ENCODE results near the gene CHPF. TPM values are rescaled to one million over a fixed set of nuclear protein-coding genes. Genes with fewer than 3 reads are reported as not detected.

Gene CHPF
- total and polyA plus RNA-seq, 4 donors = 61.2 to 86.6 (median 76.6) TPM

- WGBS (ENCODE audit: insufficient coverage) = 20% methylated on average over 3 of the region's 10 CpGs
- peaks cover 43% of the 10 kb centered on the region for H3K27me3 ChIP-seq (ENCODE audit: control insufficient read depth, insufficient read depth, low read length)
Measured at GRCh38 chr2:219494952-219495530, 48.6 kb downstream of the CHPF start.

DNA sequence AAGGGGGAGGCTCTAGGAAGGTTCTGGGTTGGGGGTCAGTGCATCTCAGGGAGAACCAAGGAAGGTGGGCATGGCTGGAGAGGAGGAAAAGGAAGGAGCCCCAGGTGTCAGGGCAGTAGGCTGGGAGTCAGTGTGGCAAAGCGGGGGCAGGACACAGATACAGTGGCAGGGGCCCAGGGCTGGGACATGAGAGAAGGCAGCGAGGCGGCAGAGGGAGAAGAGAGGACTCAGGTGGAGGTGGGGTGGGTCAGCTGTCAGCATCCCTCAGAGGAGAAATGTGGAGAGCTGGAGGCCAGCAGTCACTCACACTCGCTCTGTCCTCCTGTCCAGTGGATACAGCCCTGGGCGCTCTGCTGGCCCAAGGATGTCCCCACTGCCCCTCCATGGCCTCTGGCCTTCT is 50.5 kb downstream of the CHPF start:
- peaks cover 48% of the 10 kb centered on the region for H3K36me3 ChIP-seq (ENCODE audit: control insufficient read depth, insufficient read depth, low read length)
- no peaks in the 10 kb centered on the region for H3K9me3 ChIP-seq (ENCODE audit: control insufficient read depth, insufficient read depth, low read length)
- 98% methylated on average over 5 of the region's 5 CpGs for WGBS (ENCODE audit: insufficient coverage)
- H3K27ac ChIP-seq (ENCODE audit: low read depth, low read length) = no peak overlapping the region
- H3K27me3 ChIP-seq (ENCODE audit: control insufficient read depth, insufficient read depth, low read length) = peaks cover 39% of the 10 kb centered on the region
- no peak overlapping the region for H3K4me3 ChIP-seq (ENCODE audit: low read depth, low read length)
- DNase-seq (ENCODE audit: low read depth in 4 of 6, low spot score in 6 of 6) = no peak
- H3K4me1 ChIP-seq (ENCODE audit: control insufficient read depth, insufficient read depth, low read length) = peaks cover 30% of the 10 kb centered on the region

More at GRCh38 chr2:219494952-219495530, 48.6 kb downstream of the CHPF start:
- H3K36me3 ChIP-seq (ENCODE audit: control insufficient read depth, insufficient read depth, low read length) = peaks cover 29% of the 10 kb centered on the region
- H3K4me1 ChIP-seq (ENCODE audit: control insufficient read depth, insufficient read depth, low read length) = peaks cover 36% of the 10 kb centered on the region
- no peak overlapping the region for H3K27ac ChIP-seq (ENCODE audit: low read depth, low read length)
- DNase-seq (ENCODE audit: low read depth in 4 of 6, low spot score in 6 of 6) = no peak
- no peak overlapping the region for H3K4me3 ChIP-seq (ENCODE audit: low read depth, low read length)
- H3K9me3 ChIP-seq (ENCODE audit: control insufficient read depth, insufficient read depth, low read length) = no peaks in the 10 kb centered on the region

DNA sequence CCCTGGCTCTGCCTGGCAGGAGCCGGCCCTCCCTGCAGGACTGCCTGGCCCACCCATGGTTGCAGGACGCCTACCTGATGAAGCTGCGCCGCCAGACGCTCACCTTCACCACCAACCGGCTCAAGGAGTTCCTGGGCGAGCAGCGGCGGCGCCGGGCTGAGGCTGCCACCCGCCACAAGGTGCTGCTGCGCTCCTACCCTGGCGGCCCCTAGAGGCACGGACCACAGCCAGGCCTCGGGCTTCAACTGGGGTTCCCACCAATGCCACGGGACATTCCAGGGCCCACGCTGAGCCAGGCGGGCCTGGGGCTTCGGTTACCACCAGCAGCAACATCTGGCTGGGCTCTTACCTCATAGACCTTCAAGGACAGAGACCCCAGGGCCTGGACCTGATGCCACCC is 51.0 kb downstream of the CHPF start:
- H3K4me1 ChIP-seq (ENCODE audit: control insufficient read depth, insufficient read depth, low read length) = peaks cover 25% of the 10 kb centered on the region
- H3K27me3 ChIP-seq (ENCODE audit: control insufficient read depth, insufficient read depth, low read length) = peaks cover 33% of the 10 kb centered on the region
- H3K36me3 ChIP-seq (ENCODE audit: control insufficient read depth, insufficient read depth, low read length) = peaks cover 50% of the 10 kb centered on the region
- no peak overlapping the region for H3K4me3 ChIP-seq (ENCODE audit: low read depth, low read length)
- no peak for DNase-seq (ENCODE audit: low read depth in 4 of 6, low spot score in 6 of 6)
- H3K27ac ChIP-seq (ENCODE audit: low read depth, low read length) = no peak overlapping the region
- WGBS (ENCODE audit: insufficient coverage) = 64% methylated on average over 20 of the region's 20 CpGs
- no peaks in the 10 kb centered on the region for H3K9me3 ChIP-seq (ENCODE audit: control insufficient read depth, insufficient read depth, low read length)

- DNase-seq (ENCODE audit: low read depth in 4 of 6, low spot score in 6 of 6) = peak in 2 of 6 donors; percentile 35 to 39
- Histone ChIP-seq H3K27ac (ENCODE audit: low read depth, low read length) (no peak overlapping the region), H3K36me3 (ENCODE audit: control insufficient read depth, insufficient read depth, low read length) (peaks cover 55% of the 10 kb centered on the region), H3K27me3 (ENCODE audit: control insufficient read depth, insufficient read depth, low read length) (peaks cover 24% of the 10 kb centered on the region), H3K9me3 (ENCODE audit: control insufficient read depth, insufficient read depth, low read length) (no peaks in the 10 kb centered on the region), H3K4me3 (ENCODE audit: low read depth, low read length) (no peak overlapping the region), H3K4me1 (ENCODE audit: control insufficient read depth, insufficient read depth, low read length) (peaks cover 15% of the 10 kb centered on the region)
- WGBS (ENCODE audit: insufficient coverage) = 66% methylated on average over 11 of the region's 14 CpGs
Measured at GRCh38 chr2:219491278-219491963, 52.2 kb downstream of the CHPF start.

GRCh38 chr2:219490600-219491130 is 52.9 kb downstream of the CHPF start:
- H3K4me1 ChIP-seq (ENCODE audit: control insufficient read depth, insufficient read depth, low read length) = peaks cover 12% of the 10 kb centered on the region
- H3K36me3 ChIP-seq (ENCODE audit: control insufficient read depth, insufficient read depth, low read length) = peaks cover 56% of the 10 kb centered on the region
- no peak overlapping the region for H3K27ac ChIP-seq (ENCODE audit: low read depth, low read length)
- no peaks in the 10 kb centered on the region for H3K9me3 ChIP-seq (ENCODE audit: control insufficient read depth, insufficient read depth, low read length)
- DNase-seq (ENCODE audit: low read depth in 4 of 6, low spot score in 6 of 6) = no peak
- H3K4me3 ChIP-seq (ENCODE audit: low read depth, low read length) = no peak overlapping the region
- WGBS (ENCODE audit: insufficient coverage) = 93% methylated on average over 5 of the region's 10 CpGs
- peaks cover 24% of the 10 kb centered on the region for H3K27me3 ChIP-seq (ENCODE audit: control insufficient read depth, insufficient read depth, low read length)

- no peaks in the 10 kb centered on the region for H3K9me3 ChIP-seq (ENCODE audit: control insufficient read depth, insufficient read depth, low read length)
- H3K4me1 ChIP-seq (ENCODE audit: control insufficient read depth, insufficient read depth, low read length) = peaks cover 8% of the 10 kb centered on the region
- DNase-seq (ENCODE audit: low read depth in 4 of 6, low spot score in 6 of 6) = no peak
- no peak overlapping the region for H3K4me3 ChIP-seq (ENCODE audit: low read depth, low read length)
- peaks cover 56% of the 10 kb centered on the region for H3K36me3 ChIP-seq (ENCODE audit: control insufficient read depth, insufficient read depth, low read length)
- WGBS (ENCODE audit: insufficient coverage) = 89% methylated on average over 21 of the region's 23 CpGs
- peaks cover 24% of the 10 kb centered on the region for H3K27me3 ChIP-seq (ENCODE audit: control insufficient read depth, insufficient read depth, low read length)
- H3K27ac ChIP-seq (ENCODE audit: low read depth, low read length) = no peak overlapping the region
Measured at GRCh38 chr2:219490186-219490585, 53.4 kb downstream of the CHPF start.

GRCh38 chr2:219489315-219489714 is 54.3 kb downstream of the CHPF start:
- 93% methylated on average over 8 of the region's 9 CpGs for WGBS (ENCODE audit: insufficient coverage)
- H3K4me1 ChIP-seq (ENCODE audit: control insufficient read depth, insufficient read depth, low read length) = peaks cover 13% of the 10 kb centered on the region
- no peak for DNase-seq (ENCODE audit: low read depth in 4 of 6, low spot score in 6 of 6)
- no peak overlapping the region for H3K4me3 ChIP-seq (ENCODE audit: low read depth, low read length)
- H3K27me3 ChIP-seq (ENCODE audit: control insufficient read depth, insufficient read depth, low read length) = peaks cover 22% of the 10 kb centered on the region
- H3K27ac ChIP-seq (ENCODE audit: low read depth, low read length) = no peak overlapping the region
- H3K9me3 ChIP-seq (ENCODE audit: control insufficient read depth, insufficient read depth, low read length) = no peaks in the 10 kb centered on the region
- peaks cover 56% of the 10 kb centered on the region for H3K36me3 ChIP-seq (ENCODE audit: control insufficient read depth, insufficient read depth, low read length)

Small RNA genes lying within 50 kb of the gene (small RNA-seq; reads per million reads assigned to genes)
- gene MIR3132 (ENCODE audit: low replicate concordance) (not detected), gene RN7SKP213 (ENCODE audit: low replicate concordance) (0.14 reads per million)

Other genes starting within 250 kb of the CHPF start
- gene PTPRN, start 234.4 kb downstream of the CHPF start, total RNA-seq = 10 to 100 TPM; 12.6 to 67.3 TPM
- 10 to 100 TPM; 72.2 to 88.1 TPM for gene PTPRN, start 234.4 kb downstream of the CHPF start, polyA plus RNA-seq (ENCODE audit: insufficient read length in 2 of 2)
- 1 to 10 TPM; 1.1 to 2.8 TPM for gene RESP18, start 211.1 kb downstream of the CHPF start, total RNA-seq
- gene RESP18, start 211.1 kb downstream of the CHPF start, polyA plus RNA-seq (ENCODE audit: insufficient read length in 2 of 2) = 1 to 10 TPM; 6.6 to 7.0 TPM
- 10 to 100 TPM; 25.6 to 40.8 TPM for gene DNPEP, start 155.9 kb downstream of the CHPF start, total RNA-seq
- gene DNPEP, start 155.9 kb downstream of the CHPF start, polyA plus RNA-seq (ENCODE audit: insufficient read length in 2 of 2) = 10 to 100 TPM; 40.2 to 57.2 TPM
- gene DES, start 125.4 kb downstream of the CHPF start, total RNA-seq = 1 to 10 TPM; 4.8 to 5.5 TPM
- gene DES, start 125.4 kb downstream of the CHPF start, polyA plus RNA-seq (ENCODE audit: insufficient read length in 2 of 2) = 1 to 10 TPM; 3.5 to 8.8 TPM
- gene SPEG, start 109.0 kb downstream of the CHPF start, total RNA-seq = 10 to 100 TPM; 12.2 to 20.8 TPM
- gene SPEG, start 109.0 kb downstream of the CHPF start, polyA plus RNA-seq (ENCODE audit: insufficient read length in 2 of 2) = 10 to 100 TPM; 71.1 to 84.2 TPM
- 10 to 100 TPM; 19.0 to 29.8 TPM for gene GMPPA, start 44.9 kb downstream of the CHPF start, total RNA-seq
- 10 to 100 TPM; 19.2 to 23.6 TPM for gene GMPPA, start 44.9 kb downstream of the CHPF start, polyA plus RNA-seq (ENCODE audit: insufficient read length in 2 of 2)
- 10 to 100 TPM in 1 of 2 donors, 1 to 10 TPM in 1; 8.2 to 18.8 TPM for gene ASIC4, start 29.3 kb downstream of the CHPF start, total RNA-seq
- 10 to 100 TPM; 36.4 to 47.2 TPM for gene ASIC4, start 29.3 kb downstream of the CHPF start, polyA plus RNA-seq (ENCODE audit: insufficient read length in 2 of 2)
- gene TMEM198, start 219 bp upstream of the CHPF start, total RNA-seq = 1 to 10 TPM; 4.7 to 5.3 TPM
- 10 to 100 TPM; 18.7 to 19.0 TPM for gene TMEM198, start 219 bp upstream of the CHPF start, polyA plus RNA-seq (ENCODE audit: insufficient read length in 2 of 2)
- gene OBSL1, start 27.7 kb upstream of the CHPF start, total RNA-seq = 100 to 1,000 TPM in 1 of 2 donors, 10 to 100 TPM in 1; 53.3 to 145 TPM
- 100 to 1,000 TPM; 148 to 178 TPM for gene OBSL1, start 27.7 kb upstream of the CHPF start, polyA plus RNA-seq (ENCODE audit: insufficient read length in 2 of 2)
- 1 to 10 TPM in 1 of 2 donors, under 1 TPM in 1; 0.10 to 1.4 TPM for gene INHA, start 28.5 kb upstream of the CHPF start, total RNA-seq
- 1 to 10 TPM; 2.2 to 5.1 TPM for gene INHA, start 28.5 kb upstream of the CHPF start, polyA plus RNA-seq (ENCODE audit: insufficient read length in 2 of 2)
- 10 to 100 TPM; 23.4 to 29.7 TPM for gene STK11IP, start 54.0 kb upstream of the CHPF start, total RNA-seq
- 10 to 100 TPM; 40.6 to 53.9 TPM for gene STK11IP, start 54.0 kb upstream of the CHPF start, polyA plus RNA-seq (ENCODE audit: insufficient read length in 2 of 2)
- gene SLC4A3, start 83.8 kb upstream of the CHPF start, total RNA-seq = 10 to 100 TPM; 17.0 to 18.7 TPM
- gene SLC4A3, start 83.8 kb upstream of the CHPF start, polyA plus RNA-seq (ENCODE audit: insufficient read length in 2 of 2) = 10 to 100 TPM; 56.8 to 61.3 TPM

All from spinal cord (tissue), 10 donors.